CD4-positive, alpha-beta T cell treated with Interleukin-21 for 1 hour (primary cell): ENCODE results near the gene MYO7A.

Source experiments
- DNase-seq: peaks from one replicate; pipeline ENCODE4 v3.0.0-alpha.2; 2020

MYO7A gene

GRCh38 chr11:77202941-77203900 lies 75.2 kb downstream of the MYO7A start:
- DNase-seq = no peak

- no peak for DNase-seq
Measured at GRCh38 chr11:77203901-77204753, 76.1 kb downstream of the MYO7A start.

GRCh38 chr11:77204754-77205466 lies 76.9 kb downstream of the MYO7A start:
- no peak for DNase-seq

GRCh38 chr11:77205467-77206263 lies 77.6 kb downstream of the MYO7A start:
- DNase-seq = no peak

GRCh38 chr11:77206264-77207018 lies 78.4 kb downstream of the MYO7A start:
- no peak for DNase-seq

GRCh38 chr11:77207019-77207485 lies 79.0 kb downstream of the MYO7A start:
- no peak for DNase-seq

- no peak for DNase-seq
Measured at GRCh38 chr11:77207618-77208313, 79.7 kb downstream of the MYO7A start.

- no peak for DNase-seq
Measured at GRCh38 chr11:77208535-77208934, 80.5 kb downstream of the MYO7A start.

GRCh38 chr11:77209663-77210062 lies 81.6 kb downstream of the MYO7A start:
- no peak for DNase-seq

GRCh38 chr11:77211040-77211451 lies 83.0 kb downstream of the MYO7A start:
- DNase-seq = no peak

GRCh38 chr11:77211594-77212251 lies 83.7 kb downstream of the MYO7A start:
- no peak for DNase-seq

GRCh38 chr11:77212314-77213007 lies 84.4 kb downstream of the MYO7A start:
- no peak for DNase-seq

- DNase-seq = no peak
Measured at GRCh38 chr11:77213029-77213579, 85.1 kb downstream of the MYO7A start.

GRCh38 chr11:77213589-77214428 lies 85.8 kb downstream of the MYO7A start:
- DNase-seq = no peak

- no peak for DNase-seq
Measured at GRCh38 chr11:77214557-77214956, 86.5 kb downstream of the MYO7A start.

GRCh38 chr11:77215106-77215505 lies 87.1 kb downstream of the MYO7A start:
- no peak for DNase-seq

GRCh38 chr11:77217156-77217555 lies 89.1 kb downstream of the MYO7A start:
- no peak for DNase-seq

GRCh38 chr11:77223797-77224196 lies 95.8 kb downstream of the MYO7A start:
- DNase-seq = no peak
